ENCODE measurements around the gene PSMC3IP.
"Not testable (repeated sequence)": the region's sequence is repeated elsewhere in the genome, so short reads cannot be mapped to it uniquely, and the experiment has no call there.

The PSMC3IP gene

DNA sequence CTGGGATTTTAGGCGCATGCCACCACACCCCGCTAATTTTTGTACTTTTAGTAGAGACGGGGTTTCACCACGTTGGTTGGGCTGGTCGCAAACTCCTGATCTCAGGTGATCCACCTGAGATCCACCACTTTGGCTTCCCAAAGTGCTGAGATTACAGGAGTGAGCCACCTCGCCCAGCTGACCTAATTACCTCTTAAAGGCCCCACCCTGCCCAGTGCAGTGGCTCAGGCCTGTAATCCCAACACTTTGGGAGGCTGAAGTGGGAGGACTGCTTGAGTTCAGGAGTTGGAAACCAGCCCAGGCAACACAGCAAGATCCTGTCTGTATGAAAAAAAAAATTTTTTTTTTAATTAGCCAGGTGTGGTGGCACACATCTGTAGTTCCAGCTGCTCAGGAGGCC, 18.5 kb downstream of the PSMC3IP start:
- DNase-seq: no peak

DNA sequence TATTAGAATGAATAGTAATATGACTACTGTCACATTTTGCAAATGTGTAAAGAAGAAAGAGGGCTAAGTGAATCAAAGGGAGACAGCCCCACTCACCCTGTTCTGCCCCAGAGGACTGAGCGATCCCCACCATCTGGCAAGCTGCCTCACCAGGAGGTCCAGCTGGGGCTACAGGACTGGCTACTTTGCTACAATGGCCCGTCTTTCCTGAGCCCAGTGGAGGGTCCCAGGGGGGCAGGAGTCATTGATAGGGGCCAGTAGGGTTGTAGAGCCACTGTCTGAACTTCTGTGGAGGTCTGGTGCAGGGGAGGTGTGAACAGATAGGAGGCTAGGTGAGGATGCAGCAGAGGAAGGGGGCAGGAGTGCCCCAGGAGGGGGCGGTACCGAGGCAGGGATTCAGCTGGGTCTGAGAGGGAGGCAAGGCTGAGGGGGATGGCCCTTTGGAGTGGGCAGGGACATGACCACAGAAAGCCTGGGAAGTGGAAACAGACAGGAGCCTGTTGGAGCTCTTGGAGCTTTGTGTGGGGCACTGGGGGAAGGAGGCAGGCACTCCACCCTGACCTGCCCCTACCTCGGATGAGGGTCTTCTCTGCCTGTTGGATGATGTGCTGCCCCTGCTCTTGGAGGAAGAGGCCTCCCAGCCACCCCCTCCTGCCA, 21.4 kb downstream of the PSMC3IP start:
- DNase-seq: not testable (repeated sequence)

GRCh38 chr17:42555122-42555622, 22.4 kb downstream of the PSMC3IP start:
- DNase-seq: no peak

DNA sequence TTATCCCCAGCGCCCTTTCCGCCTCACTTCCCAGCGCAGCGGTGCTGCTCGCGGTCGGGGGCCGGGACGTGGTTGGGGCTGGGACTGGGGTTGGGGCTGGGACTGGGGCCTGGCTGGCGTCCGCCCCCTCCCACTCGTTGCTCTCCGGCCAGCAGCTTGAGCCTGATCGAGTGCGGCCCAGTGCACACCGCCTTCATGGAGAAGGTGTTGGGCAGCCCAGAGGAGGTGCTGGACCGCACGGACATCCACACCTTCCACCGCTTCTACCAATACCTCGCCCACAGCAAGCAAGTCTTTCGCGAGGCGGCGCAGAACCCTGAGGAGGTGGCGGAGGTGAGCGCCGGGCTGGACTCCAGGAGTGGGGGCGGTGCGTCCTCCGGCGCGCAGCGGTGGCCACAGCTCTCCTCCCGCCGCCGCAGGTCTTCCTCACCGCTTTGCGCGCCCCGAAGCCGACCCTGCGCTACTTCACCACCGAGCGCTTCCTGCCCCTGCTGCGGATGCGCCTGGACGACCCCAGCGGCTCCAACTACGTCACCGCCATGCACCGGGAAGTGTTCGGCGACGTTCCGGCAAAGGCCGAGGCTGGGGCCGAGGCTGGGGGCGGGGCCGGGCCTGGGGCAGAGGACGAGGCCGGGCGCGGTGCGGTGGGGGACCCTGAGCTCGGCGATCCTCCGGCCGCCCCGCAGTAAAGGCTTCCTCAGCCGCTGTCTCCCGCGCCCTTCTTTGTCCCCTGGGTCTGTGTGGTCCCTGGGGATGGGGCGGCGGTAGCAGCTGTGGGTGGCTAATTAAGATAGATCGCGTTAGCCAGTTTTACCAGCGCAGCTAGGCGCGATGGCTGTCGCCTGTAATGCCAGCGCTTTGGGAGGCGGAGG, 23.0 kb downstream of the PSMC3IP start:
- DNase-seq: peak; percentile 86

DNA sequence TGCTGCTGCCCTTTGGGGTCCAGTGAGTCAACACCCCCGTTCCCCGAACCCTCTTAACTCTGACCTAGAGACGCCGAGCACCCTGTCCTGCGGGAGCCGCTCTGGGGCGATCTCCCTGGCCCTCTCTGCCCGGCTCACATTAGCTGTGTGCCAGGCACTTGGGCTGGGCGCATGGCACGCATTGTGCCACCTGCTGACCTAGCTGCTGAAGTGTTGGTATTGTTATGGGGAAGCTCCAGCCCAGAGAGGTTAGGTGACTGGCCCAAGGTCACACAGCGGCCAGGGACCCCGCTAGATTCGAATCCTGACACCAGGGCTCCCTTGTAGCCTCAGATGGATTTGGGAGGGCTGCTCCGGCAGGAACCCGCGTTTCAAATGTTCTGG, 23.7 kb downstream of the PSMC3IP start:
- no peak for DNase-seq

DNA sequence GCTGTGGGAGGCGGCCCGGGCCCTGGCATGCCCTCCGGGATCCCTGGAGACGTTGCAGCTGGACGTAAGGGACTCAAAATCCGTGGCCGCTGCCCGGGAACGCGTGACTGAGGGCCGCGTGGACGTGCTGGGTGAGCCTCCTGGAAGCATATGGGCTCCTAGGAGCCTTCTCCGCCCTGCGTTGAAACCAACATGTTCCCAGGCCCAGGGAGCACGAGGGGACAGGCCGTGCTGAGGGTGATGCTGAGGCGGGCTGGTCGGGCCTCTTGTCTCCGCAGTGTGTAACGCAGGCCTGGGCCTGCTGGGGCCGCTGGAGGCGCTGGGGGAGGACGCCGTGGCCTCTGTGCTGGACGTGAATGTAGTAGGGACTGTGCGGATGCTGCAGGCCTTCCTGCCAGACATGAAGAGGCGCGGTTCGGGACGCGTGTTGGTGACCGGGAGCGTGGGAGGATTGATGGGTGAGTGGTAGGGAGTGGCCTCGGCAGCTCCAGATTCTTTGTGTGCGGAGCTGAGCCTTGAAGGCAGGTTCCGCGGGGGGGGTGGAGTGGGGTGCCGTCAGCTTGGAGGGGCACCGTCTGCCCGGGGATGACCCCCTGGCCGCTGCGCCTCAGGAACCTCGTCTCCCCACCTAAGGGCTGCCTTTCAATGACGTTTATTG, 24.2 kb downstream of the PSMC3IP start:
- no peak for DNase-seq

- DNase-seq: not testable (repeated sequence)
These were observed 24.8 kb downstream of the PSMC3IP start, which contains the start of gene HSD17B1 for GRCh38 chr17:42552736-42553135. Gene HSD17B1 (plus strand): TSS chr17:42552923. CDS start chr17:42552934, 11 bp downstream.

DNA sequence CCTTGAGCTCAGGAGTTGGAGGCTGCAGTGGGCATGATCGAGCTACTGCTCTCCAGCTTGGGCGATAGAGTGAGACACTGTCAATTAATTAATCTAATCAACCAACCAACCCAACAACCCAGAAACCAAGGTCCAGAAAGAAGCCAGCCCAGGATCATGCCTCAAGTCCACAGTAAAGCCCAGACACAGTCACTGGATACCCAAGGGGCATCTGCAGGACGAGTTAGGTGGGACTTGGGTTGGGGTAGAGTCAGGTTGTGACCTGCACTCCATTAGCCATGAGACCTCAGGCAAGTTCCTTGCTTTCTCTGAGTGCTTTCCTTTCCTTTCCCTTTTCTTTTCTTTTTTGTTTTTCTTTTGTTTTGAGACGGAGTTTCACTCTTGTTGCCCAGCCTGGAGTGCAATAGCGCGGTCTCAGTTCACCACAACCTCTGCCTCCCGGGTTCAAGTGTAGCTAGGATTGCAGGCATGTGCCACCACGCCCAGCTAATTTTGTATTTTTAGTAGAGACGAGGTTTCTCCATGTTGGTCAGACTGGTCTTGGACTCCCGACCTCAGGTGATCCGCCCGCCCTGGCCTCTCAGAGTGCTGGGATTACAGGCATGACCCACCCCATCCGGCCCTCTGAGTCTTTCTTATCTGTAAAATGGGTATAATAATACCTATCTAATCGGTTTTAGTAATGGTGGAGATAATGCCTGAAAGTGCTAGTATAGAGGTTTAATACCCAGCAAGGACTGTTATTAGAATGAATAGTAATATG, 28.4 kb downstream of the PSMC3IP start:
- DNase-seq: no peak

- DNase-seq: no peak
These were observed 29.3 kb downstream of the PSMC3IP start for GRCh38 chr17:42548070-42548837.

GRCh38 chr17:42547698-42548069, 29.8 kb downstream of the PSMC3IP start:
- DNase-seq: no peak

GRCh38 chr17:42547001-42547461, 30.5 kb downstream of the PSMC3IP start:
- DNase-seq: no peak

DNA sequence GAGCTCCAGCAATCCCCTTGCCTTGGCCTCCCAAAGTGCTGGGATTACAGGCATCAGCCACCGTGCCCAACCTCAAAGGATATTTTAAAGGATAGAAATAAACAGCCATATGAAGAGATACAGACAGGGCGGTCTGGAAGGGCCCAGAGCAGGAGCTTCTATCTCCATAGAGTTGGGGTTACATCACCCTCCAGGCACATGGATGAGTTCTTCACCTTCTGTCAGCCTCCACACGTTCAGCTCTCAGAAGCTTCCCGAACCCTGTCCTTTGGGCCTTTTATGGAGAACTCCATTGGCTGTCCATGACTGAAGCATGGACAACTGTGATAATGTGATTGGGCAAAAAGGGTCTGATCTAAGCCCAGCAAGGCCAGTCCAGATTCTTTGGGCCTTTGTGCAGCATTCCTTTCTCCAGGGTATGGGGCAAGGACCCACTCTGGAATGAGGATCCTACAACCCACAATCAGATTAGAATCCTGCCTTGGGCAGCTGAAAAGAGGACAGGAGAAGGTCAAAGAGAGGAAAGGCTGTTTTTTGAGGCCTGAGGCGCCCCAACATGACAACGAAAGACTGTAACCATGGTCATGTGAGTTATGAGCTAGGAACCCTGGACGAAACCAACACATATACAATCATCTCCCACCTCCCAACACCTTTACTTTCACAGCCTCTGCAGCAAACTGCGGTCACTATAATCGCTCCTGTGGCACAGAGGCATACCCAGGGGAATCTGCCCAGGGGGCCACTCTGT, 31.6 kb downstream of the PSMC3IP start:
- DNase-seq: not testable (repeated sequence)

GRCh38 chr17:42544874-42545283, 32.6 kb downstream of the PSMC3IP start:
- no peak for DNase-seq

DNA sequence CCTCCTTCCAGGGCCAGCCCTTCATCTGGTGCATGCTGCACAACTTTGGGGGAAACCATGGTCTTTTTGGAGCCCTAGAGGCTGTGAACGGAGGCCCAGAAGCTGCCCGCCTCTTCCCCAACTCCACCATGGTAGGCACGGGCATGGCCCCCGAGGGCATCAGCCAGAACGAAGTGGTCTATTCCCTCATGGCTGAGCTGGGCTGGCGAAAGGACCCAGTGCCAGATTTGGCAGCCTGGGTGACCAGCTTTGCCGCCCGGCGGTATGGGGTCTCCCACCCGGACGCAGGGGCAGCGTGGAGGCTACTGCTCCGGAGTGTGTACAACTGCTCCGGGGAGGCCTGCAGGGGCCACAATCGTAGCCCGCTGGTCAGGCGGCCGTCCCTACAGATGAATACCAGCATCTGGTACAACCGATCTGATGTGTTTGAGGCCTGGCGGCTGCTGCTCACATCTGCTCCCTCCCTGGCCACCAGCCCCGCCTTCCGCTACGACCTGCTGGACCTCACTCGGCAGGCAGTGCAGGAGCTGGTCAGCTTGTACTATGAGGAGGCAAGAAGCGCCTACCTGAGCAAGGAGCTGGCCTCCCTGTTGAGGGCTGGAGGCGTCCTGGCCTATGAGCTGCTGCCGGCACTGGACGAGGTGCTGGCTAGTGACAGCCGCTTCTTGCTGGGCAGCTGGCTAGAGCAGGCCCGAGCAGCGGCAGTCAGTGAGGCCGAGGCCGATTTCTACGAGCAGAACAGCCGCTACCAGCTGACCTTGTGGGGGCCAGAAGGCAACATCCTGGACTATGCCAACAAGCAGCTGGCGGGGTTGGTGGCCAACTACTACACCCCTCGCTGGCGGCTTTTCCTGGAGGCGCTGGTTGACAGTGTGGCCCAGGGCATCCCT, 34.1 kb downstream of the PSMC3IP start:
- DNase-seq: no peak

- DNase-seq: no peak
These were observed 36.3 kb downstream of the PSMC3IP start for GRCh38 chr17:42541041-42541833.

- not testable (repeated sequence) for DNase-seq
These were observed 37.0 kb downstream of the PSMC3IP start for GRCh38 chr17:42540558-42540957.

DNA sequence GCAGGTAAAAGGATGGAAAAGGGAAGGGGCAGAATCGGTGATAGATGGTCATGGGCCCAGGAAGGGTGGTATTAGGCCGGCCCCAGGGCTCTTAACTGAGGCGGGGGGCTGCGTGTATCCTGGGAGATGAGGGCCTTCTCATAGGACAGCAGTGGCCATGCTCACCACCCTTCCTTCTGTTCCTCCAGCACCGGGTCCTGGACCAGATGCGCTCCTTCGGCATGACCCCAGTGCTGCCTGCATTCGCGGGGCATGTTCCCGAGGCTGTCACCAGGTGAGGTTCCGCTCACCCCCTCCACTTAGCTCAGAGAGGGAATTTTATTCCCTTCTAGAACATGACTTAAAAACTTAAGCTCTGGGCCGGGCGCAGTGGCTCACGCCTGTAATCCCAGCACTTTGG, 39.0 kb downstream of the PSMC3IP start:
- no peak for DNase-seq

DNA sequence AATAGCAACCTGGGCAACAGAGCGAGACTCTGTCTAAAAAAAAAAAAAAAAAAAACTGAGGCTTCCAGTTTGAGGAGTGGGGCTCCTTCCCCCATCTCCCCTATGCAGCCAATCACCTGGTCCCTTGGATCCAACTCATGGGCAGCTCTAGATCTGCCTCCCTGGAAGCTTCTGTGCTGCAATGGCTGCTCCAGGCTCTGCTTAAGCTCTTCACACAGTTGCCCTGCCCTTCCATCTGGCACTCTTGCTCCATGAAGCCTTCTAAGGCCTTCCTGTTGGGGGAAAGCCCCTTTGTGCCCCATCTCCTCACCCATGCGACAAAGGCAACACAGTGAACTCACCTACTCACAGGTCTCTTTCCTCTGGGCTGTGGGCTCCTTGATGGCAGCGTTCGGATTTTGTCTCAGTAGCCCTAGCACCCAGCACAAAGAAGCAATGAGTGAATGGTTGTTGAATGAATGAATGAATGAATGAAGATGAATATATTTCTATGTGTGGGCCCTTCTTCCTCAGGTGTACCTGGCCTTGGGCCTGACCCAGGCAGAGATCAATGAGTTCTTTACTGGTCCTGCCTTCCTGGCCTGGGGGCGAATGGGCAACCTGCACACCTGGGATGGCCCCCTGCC, 39.6 kb downstream of the PSMC3IP start:
- DNase-seq: no peak
